Measurements from ENCODE around the gene TOR3A. TPM values are rescaled to one million over a fixed set of nuclear protein-coding genes. Genes with fewer than 3 reads are reported as not detected.

The TOR3A gene
- total RNA-seq, 1 donor from 2014 or later: 53.6 TPM

DNA sequence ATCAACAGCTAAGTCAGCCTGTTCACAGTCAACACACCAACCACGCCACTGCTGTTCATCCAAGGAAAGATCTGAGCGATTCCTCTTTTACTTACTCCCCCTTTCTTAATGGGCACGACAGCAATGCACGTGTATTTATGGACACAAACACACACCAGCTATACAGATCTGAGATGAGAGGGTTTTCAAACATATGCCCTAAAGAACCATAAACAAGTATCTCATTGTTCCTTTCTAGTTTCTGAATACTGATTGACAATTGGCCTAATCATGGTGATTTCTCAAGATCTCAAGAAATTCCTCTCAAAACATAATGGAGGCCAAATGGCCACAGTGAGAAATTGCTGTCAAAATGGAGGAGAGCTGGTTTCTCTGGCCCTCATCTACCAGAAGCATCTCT, 18.0 kb downstream of the TOR3A start:
- H3K27me3 ChIP-seq (ENCODE audit: control insufficient read depth, insufficient read depth, low read length): no peaks in the 10 kb centered on the region
- no peak overlapping the region for H3K4me3 ChIP-seq (ENCODE audit: low read depth, low read length)
- H3K36me3 ChIP-seq (ENCODE audit: control insufficient read depth, insufficient read depth, low read length): peaks cover 1% of the 10 kb centered on the region
- DNase-seq (ENCODE audit: low read depth): no peak
- no peak for TF ChIP-seq CTCF (IDR thresholded peaks at IDR 0.05; ENCODE audit: insufficient read depth, low read length, poor library complexity, severe bottlenecking)

DNA sequence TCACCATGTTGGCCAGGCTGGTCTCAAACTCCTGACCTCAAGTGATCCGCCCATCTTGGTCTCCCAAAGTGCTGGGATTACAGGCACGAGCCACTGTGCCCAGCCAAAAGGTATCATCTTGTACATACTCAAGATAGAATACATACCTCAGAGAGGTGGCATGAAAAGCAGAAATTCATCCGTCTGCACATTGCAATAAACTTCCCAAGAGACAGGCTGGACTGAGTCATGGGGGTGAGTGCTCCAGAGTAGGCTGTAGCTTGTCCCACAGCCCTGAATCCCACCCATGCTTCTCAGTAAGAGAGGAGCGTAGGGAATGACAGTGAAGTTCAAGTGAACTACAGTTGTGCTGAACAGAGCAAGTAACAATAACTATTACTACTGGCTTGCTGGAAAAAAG, 19.7 kb downstream of the TOR3A start:
- no peak for DNase-seq (ENCODE audit: low read depth)
- Histone ChIP-seq H3K36me3 (ENCODE audit: control insufficient read depth, insufficient read depth, low read length) (peaks cover 1% of the 10 kb centered on the region), H3K4me3 (ENCODE audit: low read depth, low read length) (no peak overlapping the region), H3K27me3 (ENCODE audit: control insufficient read depth, insufficient read depth, low read length) (no peaks in the 10 kb centered on the region)
- TF ChIP-seq CTCF (IDR thresholded peaks at IDR 0.05; ENCODE audit: insufficient read depth, low read length, poor library complexity, severe bottlenecking): no peak

DNA sequence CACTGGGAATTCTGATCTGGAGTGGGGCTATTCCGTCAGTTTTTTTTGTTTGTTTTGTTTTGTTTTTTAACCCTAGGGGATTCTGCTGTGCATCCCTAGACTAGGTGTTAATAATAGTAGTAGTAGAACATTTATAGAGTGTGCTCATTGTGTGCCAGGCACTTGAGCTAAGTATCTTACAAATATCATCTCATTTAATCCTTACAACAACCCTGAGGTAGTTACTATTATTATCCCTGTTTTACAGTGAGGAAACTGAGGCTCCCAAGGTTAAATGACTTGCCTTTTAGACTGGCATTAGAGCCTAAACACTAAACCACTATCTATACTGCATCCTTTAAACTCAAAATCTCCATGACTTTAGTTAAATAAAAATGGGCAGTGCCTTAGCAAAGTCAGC, 22.1 kb downstream of the TOR3A start:
- no peak overlapping the region for H3K4me3 ChIP-seq (ENCODE audit: low read depth, low read length)
- no peak for DNase-seq (ENCODE audit: low read depth)
- H3K27me3 ChIP-seq (ENCODE audit: control insufficient read depth, insufficient read depth, low read length): no peaks in the 10 kb centered on the region
- TF ChIP-seq CTCF (IDR thresholded peaks at IDR 0.05; ENCODE audit: insufficient read depth, low read length, poor library complexity, severe bottlenecking): no peak
- no peaks in the 10 kb centered on the region for H3K36me3 ChIP-seq (ENCODE audit: control insufficient read depth, insufficient read depth, low read length)

DNA sequence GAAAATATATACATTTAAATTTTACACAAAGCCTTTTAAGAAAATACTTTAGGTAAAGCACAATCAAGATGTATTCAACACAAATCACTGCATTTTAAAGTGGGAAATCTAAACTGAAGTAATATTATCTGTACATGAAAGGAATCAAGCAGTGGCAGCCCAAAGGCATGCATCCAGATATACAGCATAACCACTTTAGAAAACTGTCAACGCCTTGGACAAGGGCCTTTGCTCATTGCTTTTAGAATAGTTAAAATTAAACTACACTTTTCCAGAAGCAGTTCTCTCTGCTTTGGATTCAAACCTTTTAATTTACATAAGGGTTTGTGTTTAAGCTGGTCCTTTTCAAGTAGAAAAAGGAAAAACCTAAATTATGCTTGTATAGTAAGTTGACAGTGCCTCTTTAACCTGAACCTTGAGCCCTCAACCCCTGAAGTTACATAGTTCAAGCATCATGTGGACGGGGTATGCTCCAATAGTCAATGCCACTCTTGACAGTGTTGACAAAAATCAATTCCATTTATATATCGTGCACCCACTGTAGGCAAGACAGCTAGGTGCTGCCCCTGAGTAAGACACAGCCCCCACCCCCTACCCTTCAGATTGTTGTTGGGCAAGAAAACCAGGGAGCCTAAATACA, 22.9 kb downstream of the TOR3A start:
- no peak for TF ChIP-seq CTCF (IDR thresholded peaks at IDR 0.05; ENCODE audit: insufficient read depth, low read length, poor library complexity, severe bottlenecking)
- Histone ChIP-seq H3K4me3 (ENCODE audit: low read depth, low read length) (no peak overlapping the region), H3K27me3 (ENCODE audit: control insufficient read depth, insufficient read depth, low read length) (no peaks in the 10 kb centered on the region), H3K36me3 (ENCODE audit: control insufficient read depth, insufficient read depth, low read length) (no peaks in the 10 kb centered on the region)
- no peak for DNase-seq (ENCODE audit: low read depth)

DNA sequence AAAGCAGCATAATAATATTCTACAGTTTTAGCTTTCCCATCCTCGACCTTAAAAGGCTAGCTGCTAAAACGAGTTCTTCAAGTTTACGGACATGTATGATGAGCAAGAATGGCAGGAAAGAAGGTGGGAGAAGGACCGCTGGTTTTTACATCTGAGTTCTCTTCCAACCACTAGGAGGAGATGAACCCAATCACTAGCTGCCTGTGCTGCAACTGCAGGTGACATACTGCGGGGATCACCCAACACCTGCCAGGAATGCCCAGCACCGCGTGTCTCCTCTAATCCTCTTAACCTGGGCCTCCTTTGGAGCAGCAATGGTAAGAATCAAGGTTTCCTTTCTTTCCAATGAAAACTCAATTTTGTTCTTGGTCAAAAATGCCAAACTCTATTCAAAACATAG, 23.5 kb downstream of the TOR3A start:
- no peaks in the 10 kb centered on the region for H3K36me3 ChIP-seq (ENCODE audit: control insufficient read depth, insufficient read depth, low read length)
- DNase-seq (ENCODE audit: low read depth): no peak
- TF ChIP-seq CTCF (IDR thresholded peaks at IDR 0.05; ENCODE audit: insufficient read depth, low read length, poor library complexity, severe bottlenecking): peak; percentile 62
- no peaks in the 10 kb centered on the region for H3K27me3 ChIP-seq (ENCODE audit: control insufficient read depth, insufficient read depth, low read length)
- H3K4me3 ChIP-seq (ENCODE audit: low read depth, low read length): no peak overlapping the region
